GM18499 (cell line): Measurements from ENCODE around the gene MAP7.
"Not testable (repeated sequence)": the region's sequence is repeated elsewhere in the genome, so short reads cannot be mapped to it uniquely, and the experiment has no call there.

Experiments
- ATAC-seq: cut with Tn5 transposase; IDR thresholded peaks from one replicate; pipeline ENCODE4 v1.9.1; 2021; ENCODE audit warnings: moderate number of reproducible peaks; ENCODE audit not compliant: insufficient read depth, unreplicated experiment

MAP7 gene

GRCh38 chr6:136510299-136510698 lies 39.9 kb downstream of the MAP7 start:
- ATAC-seq: no peak

- no peak for ATAC-seq
Measured at GRCh38 chr6:136508725-136509392, 41.4 kb downstream of the MAP7 start.

- ATAC-seq: no peak
Measured at GRCh38 chr6:136506124-136506799, 44.0 kb downstream of the MAP7 start.

GRCh38 chr6:136503303-136504029 lies 46.8 kb downstream of the MAP7 start:
- no peak for ATAC-seq

GRCh38 chr6:136502786-136503185 lies 47.4 kb downstream of the MAP7 start:
- ATAC-seq: no peak

- no peak for ATAC-seq
Measured at GRCh38 chr6:136501514-136501913, 48.7 kb downstream of the MAP7 start.

GRCh38 chr6:136501096-136501495 lies 49.1 kb downstream of the MAP7 start:
- no peak for ATAC-seq

GRCh38 chr6:136500414-136500813 lies 49.8 kb downstream of the MAP7 start:
- no peak for ATAC-seq

- no peak for ATAC-seq
Measured at GRCh38 chr6:136499370-136499769, 50.9 kb downstream of the MAP7 start.

- ATAC-seq: not testable (repeated sequence)
Measured at GRCh38 chr6:136496449-136496848, 53.8 kb downstream of the MAP7 start.

- ATAC-seq: no peak
Measured at GRCh38 chr6:136494710-136495109, 55.5 kb downstream of the MAP7 start.

GRCh38 chr6:136494059-136494458 lies 56.2 kb downstream of the MAP7 start:
- no peak for ATAC-seq

GRCh38 chr6:136492409-136492808 lies 57.8 kb downstream of the MAP7 start:
- no peak for ATAC-seq

GRCh38 chr6:136491754-136492153 lies 58.5 kb downstream of the MAP7 start:
- ATAC-seq: no peak

GRCh38 chr6:136491251-136491650 lies 59.0 kb downstream of the MAP7 start:
- no peak for ATAC-seq

- ATAC-seq: not testable (repeated sequence)
Measured at GRCh38 chr6:136489689-136490033, 60.6 kb downstream of the MAP7 start.

- ATAC-seq: no peak
Measured at GRCh38 chr6:136487759-136488425, 62.3 kb downstream of the MAP7 start.

GRCh38 chr6:136486357-136486756 lies 63.9 kb downstream of the MAP7 start:
- no peak for ATAC-seq

- ATAC-seq: no peak
Measured at GRCh38 chr6:136483906-136484305, 66.3 kb downstream of the MAP7 start.

GRCh38 chr6:136483005-136483404 lies 67.2 kb downstream of the MAP7 start:
- ATAC-seq: not testable (repeated sequence)

GRCh38 chr6:136477548-136477947 lies 72.7 kb downstream of the MAP7 start:
- no peak for ATAC-seq
